GM12864 (cell line): ENCODE measurements around the gene KRTAP9-9.

Experiments used
- DNase-seq: peaks from one replicate; pipeline ENCODE4 v3.0.0-alpha.2; 2011; ENCODE audit warnings: low read depth
- H3K4me3 ChIP-seq: 2 replicates; pipeline ENCODE4 v1.5.1; 2011; ENCODE audit warnings: mild to moderate bottlenecking, low read depth, low read length, control low read depth
- TF ChIP-seq, protein P1 (sequence below): IDR thresholded peaks from 2 replicates; pipeline ENCODE4 v1.5.1; 2011; ENCODE audit warnings: low read depth, mild to moderate bottlenecking, moderate library complexity, low read length, control low read depth, inconsistent platforms; ENCODE audit errors: missing control alignments

The KRTAP9-9 gene

DNA sequence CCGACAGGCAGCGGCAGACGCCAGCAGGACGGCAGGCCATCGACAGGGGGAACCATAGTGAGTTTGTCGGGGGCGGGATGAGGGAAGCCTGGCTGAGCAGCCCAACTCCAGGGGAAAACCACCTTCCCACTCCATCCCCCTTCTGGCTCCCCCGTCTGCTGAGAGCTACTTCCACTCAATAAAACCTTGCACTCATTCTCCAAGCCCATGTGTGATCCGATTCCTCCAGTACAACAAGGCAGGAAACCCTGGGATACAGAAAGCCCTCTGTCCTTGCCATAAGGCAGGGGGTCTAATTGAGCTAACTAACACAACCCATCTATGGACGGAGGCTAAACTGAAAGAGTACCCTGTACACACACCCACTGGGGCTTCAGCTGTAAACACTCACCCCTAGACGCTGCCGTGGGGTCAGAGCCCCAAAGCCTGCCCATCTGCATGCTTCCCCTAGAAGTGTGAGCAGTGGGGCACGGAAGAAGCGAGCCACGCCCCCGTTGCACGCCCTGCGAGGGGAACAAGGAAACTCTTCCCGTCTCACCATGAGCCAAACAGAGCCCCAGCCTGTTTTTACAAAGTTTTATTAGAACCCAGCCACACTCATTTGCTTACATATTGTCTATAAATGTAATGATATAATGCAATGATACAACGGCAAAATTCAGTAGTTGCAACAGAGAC is 43.4 kb downstream of the KRTAP9-9 start:
- DNase-seq, result no peak
- TF ChIP-seq, protein P1, sequence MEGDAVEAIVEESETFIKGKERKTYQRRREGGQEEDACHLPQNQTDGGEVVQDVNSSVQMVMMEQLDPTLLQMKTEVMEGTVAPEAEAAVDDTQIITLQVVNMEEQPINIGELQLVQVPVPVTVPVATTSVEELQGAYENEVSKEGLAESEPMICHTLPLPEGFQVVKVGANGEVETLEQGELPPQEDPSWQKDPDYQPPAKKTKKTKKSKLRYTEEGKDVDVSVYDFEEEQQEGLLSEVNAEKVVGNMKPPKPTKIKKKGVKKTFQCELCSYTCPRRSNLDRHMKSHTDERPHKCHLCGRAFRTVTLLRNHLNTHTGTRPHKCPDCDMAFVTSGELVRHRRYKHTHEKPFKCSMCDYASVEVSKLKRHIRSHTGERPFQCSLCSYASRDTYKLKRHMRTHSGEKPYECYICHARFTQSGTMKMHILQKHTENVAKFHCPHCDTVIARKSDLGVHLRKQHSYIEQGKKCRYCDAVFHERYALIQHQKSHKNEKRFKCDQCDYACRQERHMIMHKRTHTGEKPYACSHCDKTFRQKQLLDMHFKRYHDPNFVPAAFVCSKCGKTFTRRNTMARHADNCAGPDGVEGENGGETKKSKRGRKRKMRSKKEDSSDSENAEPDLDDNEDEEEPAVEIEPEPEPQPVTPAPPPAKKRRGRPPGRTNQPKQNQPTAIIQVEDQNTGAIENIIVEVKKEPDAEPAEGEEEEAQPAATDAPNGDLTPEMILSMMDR, result no peak
- no peak overlapping the region for H3K4me3 ChIP-seq

- TF ChIP-seq, protein P1, result no peak
- DNase-seq, result no peak
- H3K4me3 ChIP-seq, result no peak overlapping the region
These were observed 46.1 kb downstream of the KRTAP9-9 start for GRCh38 chr17:41301204-41301790.

DNA sequence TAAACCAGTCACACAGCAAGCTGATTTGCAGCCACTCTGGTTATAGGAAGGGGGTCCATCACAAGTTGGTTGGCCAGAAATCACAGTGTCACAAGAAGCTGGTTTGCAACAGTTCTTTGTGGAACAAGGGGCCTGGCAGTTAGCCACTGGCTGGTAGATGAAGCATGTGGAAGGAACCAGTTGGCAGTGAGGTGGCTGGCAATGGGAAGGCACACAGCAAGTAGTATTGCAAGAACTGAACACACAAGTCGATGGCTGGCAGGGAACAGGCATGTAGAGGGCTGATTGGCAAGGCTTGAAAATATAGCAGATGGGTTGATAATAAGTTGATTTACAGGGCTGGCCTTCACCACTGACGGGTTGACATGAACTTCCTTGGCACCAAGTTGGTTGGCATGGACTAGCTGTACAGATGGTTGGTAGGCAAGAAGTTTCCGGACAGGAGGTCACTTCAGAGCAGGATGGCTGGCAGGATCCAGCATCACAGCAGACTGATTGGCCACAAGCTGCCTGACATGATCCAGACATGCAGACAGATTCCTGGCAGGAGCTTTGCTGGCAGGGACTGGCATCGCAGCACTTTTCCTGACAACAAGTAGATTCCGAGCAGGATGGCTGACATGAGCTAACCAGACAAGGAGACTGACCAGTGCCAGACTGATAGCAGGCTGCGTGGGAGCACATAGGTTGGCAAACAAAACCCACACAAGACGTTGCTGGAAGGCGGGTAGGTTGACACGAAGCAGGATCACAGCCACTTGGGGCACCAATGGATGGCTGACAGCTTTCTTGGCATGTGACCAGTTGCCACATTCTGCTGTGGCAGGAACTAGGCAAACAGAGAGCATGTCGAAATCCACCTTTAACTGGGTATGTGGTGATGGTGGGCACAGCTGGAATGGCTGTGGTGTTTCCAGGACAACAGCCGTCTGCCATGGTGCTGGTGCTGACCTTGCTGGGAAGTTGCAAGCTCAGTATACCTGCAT is 47.0 kb downstream of the KRTAP9-9 start, which contains the start of gene KRTAP29-1:
Gene KRTAP29-1 (minus strand): TSS at position 936 of the 986 bp plus-strand sequence. CDS start 0 bp downstream, at position 936.
- DNase-seq, result no peak
- TF ChIP-seq, protein P1, result no peak
- no peak within 1 kb of the TSS for H3K4me3 ChIP-seq

- TF ChIP-seq, protein P1, result no peak
- DNase-seq, result no peak
- H3K4me3 ChIP-seq, result no peak overlapping the region
These were observed 47.8 kb downstream of the KRTAP9-9 start for GRCh38 chr17:41302981-41303380.

DNA sequence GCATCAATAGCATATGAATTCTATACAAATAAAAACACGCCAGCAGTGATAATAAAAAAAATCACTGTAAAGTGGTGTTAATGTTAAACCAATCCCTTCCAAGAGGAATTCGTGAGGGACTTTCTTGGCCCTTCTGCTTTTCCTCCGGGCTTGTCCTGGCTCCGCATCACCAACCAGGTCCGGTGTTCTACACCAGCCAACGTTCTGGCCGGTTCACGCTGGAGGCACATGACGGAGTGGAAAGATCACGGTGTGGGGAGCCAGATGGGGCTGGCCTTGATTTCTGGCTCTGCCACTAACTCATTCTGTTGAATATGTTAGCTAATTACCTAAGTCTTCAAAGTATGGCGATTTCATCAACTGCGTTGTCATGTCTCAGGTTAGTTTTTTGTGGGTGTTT is 48.9 kb downstream of the KRTAP9-9 start:
- DNase-seq, result no peak
- H3K4me3 ChIP-seq, result no peak overlapping the region
- TF ChIP-seq, protein P1, result no peak
